ENCODE results near the gene HERC4.

Gene HERC4
- 44.1 to 146 (median 100) reads per million in 17 experiments for total RNA-seq

GRCh38 chr10:68074775-68075549, at the start of gene HERC4:
HERC4 (minus strand) TSS chr10:68075283; CDS start chr10:68073108, 2,175 bp downstream.
- DNase-seq, result peak; percentile 96 to 98 (median 97)

DNA sequence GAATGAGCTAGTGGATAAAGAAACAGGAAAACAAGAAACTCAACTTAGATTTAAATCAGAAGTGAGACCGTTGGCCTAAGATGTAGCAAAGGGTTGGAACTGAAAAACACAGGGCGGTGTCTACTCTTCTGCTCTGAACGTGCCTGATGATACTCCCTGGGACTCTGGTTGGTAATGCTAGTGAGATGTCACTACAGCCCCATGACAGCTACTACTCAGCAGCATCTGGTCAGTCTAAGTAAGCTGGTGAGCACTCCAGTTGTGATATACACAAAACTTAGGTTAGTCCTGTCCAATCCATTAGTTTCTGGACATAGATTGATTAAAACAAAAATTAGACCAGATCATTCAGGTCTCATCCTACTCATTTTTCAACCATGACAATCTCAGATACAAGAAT, 49.6 kb upstream of the HERC4 start:
- DNase-seq, result no peak

- no peak for DNase-seq
These were observed 46.8 kb upstream of the HERC4 start for GRCh38 chr10:68121852-68122251.

- no peak for DNase-seq
These were observed 46.1 kb upstream of the HERC4 start for GRCh38 chr10:68121020-68121743.

GRCh38 chr10:68118657-68119056, 43.6 kb upstream of the HERC4 start:
- DNase-seq, result no peak

DNA sequence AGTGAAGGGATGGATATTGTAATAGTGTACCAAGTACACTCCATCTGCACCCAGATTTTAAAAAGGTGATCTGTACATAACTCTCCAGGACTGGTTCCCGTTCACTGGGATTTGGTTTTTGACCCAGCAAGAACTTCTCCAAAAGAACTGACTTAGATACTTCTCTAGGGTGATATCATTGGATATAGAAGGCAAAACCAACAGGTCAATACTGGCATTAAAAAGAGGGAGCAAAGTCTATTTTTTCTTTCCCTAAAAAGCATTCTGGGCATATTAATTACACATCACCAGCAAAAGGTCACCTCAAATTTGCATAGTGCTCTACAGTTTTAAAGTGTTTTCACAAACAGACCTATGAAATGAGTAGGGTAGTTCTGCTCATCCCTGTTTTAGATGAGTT, 37.8 kb upstream of the HERC4 start:
- DNase-seq, result no peak

DNA sequence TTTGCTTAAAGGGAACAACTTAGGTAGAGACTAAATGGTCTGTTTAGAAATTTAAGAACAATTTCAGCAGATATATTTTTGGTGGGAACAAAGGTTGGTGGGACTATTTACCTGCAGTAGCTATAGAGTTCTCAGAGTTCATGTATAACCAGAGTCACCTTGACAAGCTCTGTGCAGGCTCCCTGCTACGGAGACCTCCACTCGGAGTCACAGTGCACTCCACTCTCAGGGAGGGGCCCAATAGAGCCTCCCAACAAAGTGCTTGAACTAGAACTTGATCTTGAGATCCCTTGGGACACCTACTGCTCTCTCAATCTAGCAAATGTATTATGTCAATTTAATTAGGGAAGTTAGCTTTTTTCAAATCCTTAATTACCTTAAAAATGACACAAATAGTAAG, 36.5 kb upstream of the HERC4 start:
- no peak for DNase-seq

- no peak for DNase-seq
These were observed 34.9 kb upstream of the HERC4 start for GRCh38 chr10:68110027-68110426.

DNA sequence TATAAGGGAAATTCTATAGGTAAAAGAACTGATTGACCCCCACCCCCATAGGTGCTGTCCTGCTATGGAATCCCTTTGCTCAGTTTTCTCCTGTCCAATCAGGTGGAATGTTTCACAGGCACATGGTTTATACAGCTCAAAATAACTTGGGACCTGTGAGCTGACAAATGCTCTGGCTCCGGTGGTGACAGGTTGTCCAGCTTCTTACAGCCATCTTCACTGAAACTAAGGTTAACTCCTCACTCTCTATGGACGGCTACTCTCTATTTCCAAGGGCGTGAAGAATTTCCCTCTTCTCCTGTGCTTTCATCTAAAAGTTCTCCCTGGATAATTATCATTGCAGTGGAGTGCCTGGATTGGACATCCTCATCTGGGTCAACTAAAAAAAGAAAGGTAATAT, 34.2 kb upstream of the HERC4 start, which contains the start of gene MYPN:
MYPN (plus strand) TSS at position 158 of the 400 bp plus-strand sequence. CDS start 11,951 bp downstream, outside the sequence.
- DNase-seq, result no peak

DNA sequence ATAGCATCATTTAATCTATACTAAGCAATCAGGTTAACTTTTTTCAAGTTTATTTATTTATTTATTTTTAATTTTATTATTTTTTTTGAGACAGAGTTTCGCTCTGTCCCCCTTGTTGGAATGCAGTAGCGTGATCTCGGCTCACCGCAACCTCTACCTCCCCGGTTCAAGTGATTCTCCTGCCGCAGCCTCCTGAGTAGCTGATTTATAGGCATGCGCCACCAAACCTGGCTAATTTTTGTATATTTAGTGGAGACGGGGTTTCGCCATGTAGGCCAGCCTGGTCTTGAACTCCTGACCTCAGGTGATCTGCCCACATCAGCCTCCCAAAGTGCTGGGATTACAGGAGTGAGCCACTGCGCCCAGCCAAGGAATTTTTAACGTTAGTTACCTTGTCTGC, 33.6 kb upstream of the HERC4 start:
- DNase-seq, result no peak

- no peak for DNase-seq
These were observed 33.0 kb upstream of the HERC4 start for GRCh38 chr10:68108051-68108450.

- DNase-seq, result no peak
These were observed 32.6 kb upstream of the HERC4 start for GRCh38 chr10:68107651-68108050.

DNA sequence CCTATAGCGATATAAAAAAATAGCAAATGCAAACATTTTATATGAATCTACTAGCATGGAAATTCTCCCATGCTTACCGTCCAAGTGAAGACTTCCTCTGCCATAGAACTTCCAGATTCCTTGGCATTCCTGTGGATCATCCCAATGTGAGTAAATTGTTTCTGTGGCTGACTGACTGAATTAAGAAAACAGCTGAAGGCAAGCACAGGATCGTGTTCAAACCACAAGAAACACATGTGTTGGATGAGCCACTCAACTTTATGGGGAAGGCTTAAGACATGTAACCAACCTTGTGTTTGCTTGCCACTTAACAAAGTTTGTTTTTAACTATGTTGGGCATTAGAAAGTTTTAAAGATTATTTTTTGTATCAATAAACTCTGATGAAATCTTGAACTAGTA, 31.6 kb upstream of the HERC4 start:
- DNase-seq, result no peak

DNA sequence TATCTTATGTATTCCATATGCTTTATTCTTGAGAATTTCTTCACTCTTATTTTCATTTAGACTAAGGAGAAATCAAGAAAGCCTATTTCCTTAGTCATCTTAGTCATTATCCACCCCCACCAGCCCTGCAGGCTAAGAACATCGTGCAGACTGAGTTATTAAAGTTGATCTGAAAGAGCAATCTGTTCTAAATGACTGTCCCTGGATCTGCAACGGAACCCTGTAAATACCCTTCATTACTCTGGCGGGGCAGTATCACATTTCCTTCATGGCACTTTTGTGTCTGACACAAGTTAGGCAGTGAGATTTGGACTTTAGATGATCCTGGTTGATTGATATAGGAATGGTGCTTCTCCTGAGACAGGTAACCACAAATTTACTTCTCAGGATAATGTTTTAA, 30.7 kb upstream of the HERC4 start:
- no peak for DNase-seq

GRCh38 chr10:68103901-68104300, 28.8 kb upstream of the HERC4 start:
- DNase-seq, result no peak

- DNase-seq, result no peak
These were observed 28.3 kb upstream of the HERC4 start for GRCh38 chr10:68103261-68103878.

DNA sequence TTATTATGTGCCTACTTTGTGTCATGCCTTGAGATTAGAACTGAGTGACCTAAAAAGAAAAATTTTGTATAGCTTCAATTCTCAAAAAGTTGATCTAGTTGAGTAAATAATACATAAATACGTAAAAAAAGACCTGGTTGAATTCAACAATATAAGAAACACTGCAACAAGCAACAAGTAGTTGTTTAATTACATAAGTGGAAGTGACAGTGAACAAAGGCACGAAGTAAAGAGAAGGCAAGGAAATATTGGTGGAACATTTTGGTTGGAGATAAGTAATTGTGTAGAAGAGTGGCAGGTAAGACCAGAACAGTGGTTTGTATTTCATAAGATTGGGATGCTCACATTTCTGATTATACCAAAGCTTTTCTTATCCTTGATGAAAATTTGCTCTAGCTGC, 26.0 kb upstream of the HERC4 start:
- no peak for DNase-seq

GRCh38 chr10:68099736-68100135, 24.7 kb upstream of the HERC4 start:
- no peak for DNase-seq

DNA sequence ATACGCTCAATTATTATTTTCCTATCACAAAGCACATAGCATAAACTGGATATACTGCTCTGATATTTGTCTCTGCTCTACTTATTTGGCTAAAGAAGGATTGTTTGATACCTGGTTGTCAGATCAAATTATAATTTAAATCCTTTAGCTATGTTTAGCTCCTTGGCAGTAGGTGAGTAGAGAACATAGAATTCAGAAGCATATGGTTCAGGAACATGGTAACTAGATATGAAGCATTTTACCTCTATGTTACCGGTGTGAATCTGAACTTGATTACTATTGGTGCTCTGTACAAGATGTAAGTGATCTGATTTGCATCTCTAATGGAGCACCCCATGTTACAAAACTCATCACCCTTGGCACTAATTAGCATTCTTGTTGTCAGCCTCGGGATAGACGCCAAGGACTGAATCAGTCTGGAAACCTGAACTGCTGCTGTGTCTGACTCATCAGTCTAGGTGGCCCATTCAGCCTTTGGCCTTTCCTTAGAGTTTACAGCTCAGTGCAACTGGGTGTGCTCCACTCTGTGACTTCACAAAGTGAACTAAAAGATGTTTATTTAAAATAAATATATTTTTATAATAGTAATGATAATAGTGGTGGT, 21.9 kb upstream of the HERC4 start:
- DNase-seq, result no peak

GRCh38 chr10:68095153-68095552, 20.1 kb upstream of the HERC4 start:
- DNase-seq, result no peak

GRCh38 chr10:68092512-68092911, 17.4 kb upstream of the HERC4 start:
- no peak for DNase-seq

DNA sequence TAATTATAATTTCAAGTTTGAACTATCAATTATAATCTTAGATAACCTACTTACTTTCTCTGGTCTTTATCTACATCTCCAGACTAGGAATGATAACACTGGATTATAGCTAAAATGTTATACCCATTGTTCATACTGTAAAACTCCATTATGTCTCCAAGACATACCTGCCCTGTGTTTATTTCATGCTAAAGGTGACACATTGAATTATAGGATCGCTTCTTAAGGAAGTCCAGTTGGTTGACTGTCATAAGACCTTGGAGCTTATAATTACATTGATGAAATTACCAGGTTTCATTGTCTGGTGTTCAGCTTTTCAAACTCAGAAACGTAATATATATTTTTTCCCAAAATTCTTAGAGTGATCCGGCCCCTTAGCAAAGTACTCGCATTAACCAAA, 15.5 kb upstream of the HERC4 start:
- no peak for DNase-seq

DNA sequence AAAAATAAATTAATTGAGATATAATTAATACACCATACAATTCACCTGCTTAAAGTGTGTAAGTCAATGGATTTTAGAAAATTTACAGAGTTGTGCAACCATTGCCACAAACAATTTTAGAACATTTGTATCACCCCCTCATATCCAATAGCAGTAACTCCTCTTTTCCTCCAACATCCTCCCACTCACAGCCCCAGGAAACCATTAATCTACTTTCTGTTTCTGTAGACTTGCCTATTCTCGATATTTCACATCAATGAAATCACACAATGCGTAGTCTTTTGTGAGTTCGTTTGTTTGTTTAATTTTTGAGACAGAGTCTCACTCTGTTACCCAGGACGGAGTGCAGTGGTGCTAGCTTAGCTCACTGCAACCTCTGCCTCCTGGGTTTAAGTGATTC, 13.7 kb upstream of the HERC4 start:
- DNase-seq, result peak in 1 of 4 experiments; percentile 12
